HG03045 (cell line): ENCODE measurements around the gene TEX14.
A peak's percentile ranks its signal among the peaks of the same experiment; 100 is the strongest.
"Not testable (repeated sequence)": the region's sequence is repeated elsewhere in the genome, so short reads cannot be mapped to it uniquely, and the experiment has no call there.

ENCODE experiments used
- ATAC-seq: cut with Tn5 transposase; IDR thresholded peaks from one replicate; pipeline ENCODE4 v1.9.1; 2021; ENCODE audit warnings: mild to moderate bottlenecking, moderate library complexity; ENCODE audit not compliant: unreplicated experiment

TEX14 gene

GRCh38 chr17:58605986-58606385, 85.9 kb downstream of the TEX14 start:
- ATAC-seq, result no peak

GRCh38 chr17:58605470-58605869, 86.4 kb downstream of the TEX14 start:
- peak; percentile 50 for ATAC-seq

DNA sequence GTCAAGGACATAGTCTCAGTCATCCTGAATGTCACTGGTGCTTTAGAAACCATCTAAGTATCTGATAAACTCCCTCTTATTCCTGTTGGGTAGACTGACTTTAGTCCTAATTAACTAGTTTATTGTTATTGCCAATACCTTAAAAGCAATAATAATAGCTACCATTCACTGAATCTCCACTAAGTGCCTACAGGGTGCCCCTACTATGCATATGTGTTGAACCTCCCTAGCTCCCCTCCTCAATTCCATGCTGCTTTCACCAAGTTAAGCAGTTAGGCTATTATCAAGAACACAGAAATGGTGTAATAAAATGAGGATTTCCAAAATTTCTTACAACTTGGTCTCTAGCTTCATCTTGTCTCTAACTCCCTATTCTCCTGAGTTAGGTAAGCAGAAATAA, 89.9 kb downstream of the TEX14 start:
- ATAC-seq, result no peak

DNA sequence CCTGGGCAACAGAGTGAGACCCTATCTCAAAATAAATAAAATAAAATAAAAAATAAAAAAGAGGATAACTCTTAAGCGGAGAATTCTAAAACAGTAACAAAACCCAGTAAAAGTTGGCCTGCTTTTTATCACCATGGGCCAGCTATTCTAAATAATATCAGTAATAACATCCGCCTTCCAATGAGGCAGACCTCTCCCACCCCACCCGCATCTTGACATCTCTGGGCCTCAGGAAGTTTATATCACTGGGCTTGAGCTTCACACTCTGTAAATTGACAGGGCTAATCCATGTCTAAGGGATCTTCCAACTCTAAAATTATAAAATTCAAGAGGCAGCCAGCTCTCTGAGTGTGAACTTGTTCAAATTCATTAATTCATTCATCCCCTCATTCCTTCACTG, 94.5 kb downstream of the TEX14 start:
- no peak for ATAC-seq

GRCh38 chr17:58595194-58595792, 96.6 kb downstream of the TEX14 start:
- ATAC-seq, result no peak

DNA sequence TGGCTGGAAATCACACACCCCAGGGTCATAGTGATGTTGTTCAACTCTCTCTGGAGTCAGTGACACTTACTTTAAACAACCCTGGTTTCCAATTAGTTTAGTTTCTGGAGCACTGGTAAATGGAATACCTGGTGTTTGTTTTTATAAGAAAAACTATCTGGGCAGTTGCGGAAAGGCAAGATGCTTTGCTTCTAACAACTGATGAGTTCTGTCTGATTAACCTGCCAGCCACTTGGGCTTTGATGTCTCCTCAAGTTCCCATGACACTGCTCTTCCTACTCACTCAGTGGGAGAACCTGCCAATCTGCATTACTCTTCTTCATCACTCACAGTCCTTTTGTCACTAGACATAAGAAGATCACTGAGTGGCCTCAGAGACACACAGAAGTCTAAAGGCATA, 98.7 kb downstream of the TEX14 start:
- no peak for ATAC-seq

DNA sequence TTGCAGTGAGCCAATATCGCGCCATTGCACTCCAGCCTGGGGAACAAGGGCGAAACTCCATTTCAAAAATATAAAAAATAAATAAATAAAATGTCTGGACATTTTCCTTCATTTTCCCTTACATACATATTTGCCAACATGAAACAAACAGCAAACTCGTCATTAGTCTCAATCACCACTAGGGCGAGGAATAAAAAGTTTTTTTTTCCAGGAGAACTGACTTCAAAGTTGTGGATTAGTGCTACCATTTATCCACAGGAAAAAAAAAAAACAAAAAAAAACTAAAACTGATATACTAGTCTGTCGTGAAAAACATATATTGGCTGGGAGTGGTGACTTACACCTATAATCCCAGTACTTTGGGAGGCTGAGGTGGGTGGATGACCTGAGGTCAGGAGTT, 100.4 kb downstream of the TEX14 start:
- no peak for ATAC-seq

DNA sequence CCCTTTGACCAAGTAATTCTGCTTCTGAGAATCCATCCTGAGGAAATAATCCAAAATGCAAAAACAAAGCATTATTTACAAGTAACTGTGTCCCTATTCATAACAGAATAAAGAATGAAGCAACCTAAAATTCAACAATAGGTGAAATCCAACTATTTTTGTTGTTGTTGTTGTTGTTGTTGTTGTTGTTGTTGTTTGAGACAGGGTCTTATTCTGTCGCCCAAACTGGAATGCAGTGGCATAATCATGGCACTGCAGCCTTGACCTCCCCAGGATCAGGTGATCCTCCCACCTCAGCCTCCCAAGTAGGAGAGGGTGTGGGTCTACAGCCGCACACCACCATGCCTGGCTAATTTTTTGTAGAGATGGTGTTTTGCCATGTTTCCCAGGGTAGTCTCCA, 101.5 kb downstream of the TEX14 start:
- ATAC-seq, result no peak

DNA sequence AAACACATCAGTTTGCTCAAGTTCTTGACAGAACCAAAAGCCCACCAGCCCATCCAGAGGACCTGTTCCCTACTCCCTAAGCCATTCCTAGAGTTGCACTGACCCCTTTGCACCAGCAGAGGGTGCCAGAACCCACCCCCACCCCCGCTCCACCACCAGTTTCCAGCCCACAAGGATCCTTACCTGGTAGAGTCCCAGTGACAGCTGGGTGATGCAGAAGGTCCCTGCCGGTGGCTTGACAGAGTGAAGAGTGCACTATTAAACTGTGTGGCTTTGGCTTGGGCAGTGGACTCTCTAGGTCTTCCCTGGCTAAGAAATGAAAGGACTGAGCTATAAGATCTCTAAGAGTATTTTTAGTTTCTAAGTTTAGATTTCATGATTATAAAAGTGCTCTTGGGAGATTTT, 104.1 kb downstream of the TEX14 start:
- no peak for ATAC-seq

DNA sequence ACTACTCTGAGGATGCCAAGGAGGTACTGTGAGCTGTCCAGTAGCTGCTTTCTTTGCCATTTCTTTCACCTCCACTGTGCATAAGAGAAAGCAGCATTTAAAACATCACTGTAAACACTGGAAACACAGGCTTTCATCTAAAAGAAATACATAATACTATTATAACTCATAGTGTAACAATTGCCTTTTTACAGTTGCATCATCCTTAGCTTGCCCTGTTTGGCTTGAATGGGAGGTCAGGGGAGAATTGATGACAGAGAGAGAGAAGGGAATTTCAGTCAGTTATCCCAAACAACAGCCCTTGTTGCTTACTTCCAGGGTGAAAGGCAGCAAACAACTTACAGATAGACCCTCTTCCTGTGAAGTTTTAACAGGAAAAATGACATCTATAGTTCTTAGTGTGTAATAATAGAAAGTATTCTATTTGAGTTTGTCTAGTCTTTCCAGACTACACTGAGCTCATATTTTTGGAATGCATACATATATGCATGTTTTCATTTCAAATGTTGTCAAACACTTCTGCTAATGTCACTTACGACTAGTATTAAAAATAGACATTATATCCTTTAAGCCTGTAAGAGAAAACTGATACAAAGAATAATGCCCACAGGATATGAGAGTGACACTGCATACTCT, 105.7 kb downstream of the TEX14 start:
- no peak for ATAC-seq

- no peak for ATAC-seq
Observed at GRCh38 chr17:58585554-58585953, 106.3 kb downstream of the TEX14 start.

DNA sequence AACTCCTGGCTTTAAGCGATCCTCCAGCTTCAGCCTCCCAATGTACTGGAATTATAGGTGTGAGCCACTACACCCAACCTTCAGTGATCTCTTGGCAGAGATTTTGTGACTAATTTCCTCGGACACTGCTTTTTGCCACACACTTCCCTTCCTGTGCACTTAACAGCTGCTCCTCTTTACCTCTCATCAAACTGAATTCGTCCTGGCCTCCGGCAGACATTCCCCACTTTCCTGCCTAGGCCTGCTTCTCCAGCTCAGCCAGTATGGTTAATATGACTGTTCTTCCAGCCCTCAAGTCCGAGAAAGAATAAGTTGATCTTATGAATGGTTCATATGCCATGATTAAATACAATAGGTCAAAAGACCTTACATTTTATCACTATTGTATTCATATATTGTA, 108.4 kb downstream of the TEX14 start:
- ATAC-seq, result no peak

GRCh38 chr17:58582718-58583117, 109.1 kb downstream of the TEX14 start:
- not testable (repeated sequence) for ATAC-seq

DNA sequence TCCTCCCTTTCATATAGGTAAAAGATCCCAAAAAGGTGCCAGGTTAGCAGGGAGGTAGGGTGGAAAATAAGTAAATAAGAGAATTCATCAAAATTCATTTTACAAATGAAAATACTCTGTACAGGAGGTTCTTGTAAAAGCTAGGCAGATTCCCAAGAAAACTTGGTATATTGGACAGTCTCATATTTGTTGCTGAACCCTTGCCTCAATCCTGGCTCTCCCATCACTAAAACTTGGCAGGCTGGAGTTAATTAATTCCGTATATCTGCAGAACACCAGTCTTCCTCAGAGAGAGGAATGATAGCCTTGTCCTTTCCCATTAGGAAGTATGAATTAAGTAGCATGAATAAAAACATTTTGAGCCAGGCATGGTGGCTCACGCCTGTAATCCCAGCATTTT, 111.2 kb downstream of the TEX14 start:
- no peak for ATAC-seq

- no peak for ATAC-seq
Observed at GRCh38 chr17:58577696-58578095, 114.1 kb downstream of the TEX14 start.

- no peak for ATAC-seq
Observed at GRCh38 chr17:58576679-58577367, 115.0 kb downstream of the TEX14 start.

DNA sequence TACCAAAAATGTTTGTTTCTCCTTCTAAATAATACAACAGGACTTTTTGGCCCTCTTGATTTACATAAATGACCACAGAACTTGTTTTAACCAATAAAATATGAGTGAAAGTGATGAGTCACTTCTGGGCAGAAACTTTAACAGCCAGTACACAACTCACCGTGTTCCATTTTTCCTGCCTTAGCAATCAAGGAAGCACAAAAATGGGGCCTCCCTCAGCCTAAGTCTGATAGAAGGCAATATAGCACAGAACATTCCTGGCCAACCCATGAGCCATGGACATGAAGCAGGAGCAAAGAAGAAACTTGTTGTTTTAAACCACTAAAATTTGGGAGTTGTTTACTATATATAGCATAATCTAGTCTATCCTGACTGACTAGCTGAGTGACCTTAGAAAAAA, 116.3 kb downstream of the TEX14 start:
- ATAC-seq, result no peak

GRCh38 chr17:58574025-58574424, 117.8 kb downstream of the TEX14 start:
- ATAC-seq, result no peak

DNA sequence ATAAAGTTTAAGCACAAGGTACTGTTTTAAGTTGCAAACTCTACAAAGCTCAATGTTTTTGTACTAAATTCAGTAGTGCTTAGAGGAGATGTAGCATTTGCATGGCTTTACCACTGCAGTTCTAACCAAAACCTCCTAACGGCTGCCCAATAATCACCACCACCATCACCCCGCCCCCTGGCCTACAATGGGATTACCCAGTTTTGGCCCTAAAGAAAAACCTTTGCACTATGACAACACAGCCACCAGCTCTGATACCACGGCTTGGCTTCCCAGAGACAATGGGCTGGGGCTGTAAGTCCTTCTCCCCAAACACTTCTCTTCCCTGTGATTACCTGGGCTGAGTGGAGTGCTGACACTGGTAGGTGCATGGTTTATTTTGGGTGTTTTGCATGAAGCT, 119.0 kb downstream of the TEX14 start:
- no peak for ATAC-seq

GRCh38 chr17:58570758-58571157, 121.1 kb downstream of the TEX14 start:
- no peak for ATAC-seq

DNA sequence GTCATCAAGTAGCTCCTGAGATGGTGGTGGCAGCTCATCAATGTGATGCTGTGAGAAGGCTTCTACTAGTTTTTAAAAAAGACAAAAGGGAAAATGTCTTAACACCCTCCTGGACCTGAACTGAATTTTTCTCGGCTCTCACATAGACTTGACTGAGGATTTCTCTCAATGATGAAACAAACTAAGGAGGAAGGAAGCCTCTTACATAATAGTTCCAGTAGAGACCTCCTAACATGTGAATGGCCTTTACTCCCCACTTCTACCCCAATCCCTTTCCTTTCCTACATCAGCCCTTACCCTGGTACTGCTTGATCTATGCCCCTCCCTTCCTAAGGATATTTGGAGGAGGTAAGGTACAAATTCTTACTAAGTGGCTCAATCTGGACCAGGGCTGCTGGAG, 122.6 kb downstream of the TEX14 start:
- ATAC-seq, result no peak

DNA sequence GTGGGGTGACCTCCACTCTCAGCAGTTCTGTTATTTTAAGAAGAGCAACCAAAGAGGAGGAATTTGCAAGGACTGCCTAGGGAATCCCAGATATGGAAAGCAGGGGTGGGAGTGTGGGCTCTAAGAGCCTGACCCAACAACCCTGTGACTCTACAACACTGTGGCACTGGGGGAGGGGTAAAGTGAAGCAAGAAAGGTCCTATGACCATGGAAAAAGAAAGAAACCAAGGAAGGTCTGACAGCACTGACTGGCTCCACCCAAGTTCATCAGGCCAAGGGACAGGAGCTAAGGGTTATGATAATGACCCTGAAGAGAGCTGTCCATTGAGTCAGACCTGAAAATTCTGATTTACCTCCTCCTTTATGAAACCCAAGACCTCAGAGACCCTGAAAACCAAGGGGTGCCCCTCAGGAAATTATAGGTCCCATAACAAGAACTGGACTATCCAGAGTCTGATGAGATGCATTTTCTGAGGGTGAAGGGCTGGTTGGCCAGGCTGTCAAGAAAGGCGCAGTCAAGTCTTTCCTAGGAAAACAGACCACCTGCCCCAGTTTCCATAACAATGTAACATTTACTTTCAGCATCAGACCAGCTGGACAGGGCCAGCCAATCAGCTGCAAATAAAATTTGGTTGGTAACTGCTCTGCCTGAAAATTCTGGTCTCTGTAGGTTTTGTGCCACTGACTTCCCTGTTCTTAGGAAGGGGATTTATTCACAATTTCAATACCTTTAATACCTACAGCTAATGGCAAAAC, 123.6 kb downstream of the TEX14 start:
- ATAC-seq, result no peak
